ENCODE results near the gene SLC4A7. TPM values are rescaled to one million over a fixed set of nuclear protein-coding genes. Genes with fewer than 3 reads are reported as not detected.

Gene SLC4A7
- polyA plus RNA-seq, 1 donor (not counting 4 experiments of a cell fraction or from before 2014, with no cell fraction given): 28.5 TPM

GRCh38 chr3:27325419-27325818 lies 158.8 kb downstream of the SLC4A7 start:
- peaks cover 3% of the 10 kb centered on the region for H3K4me1 ChIP-seq (ENCODE audit: control insufficient read depth, extremely low read depth, insufficient read depth, low read length)
- no peaks in the 10 kb centered on the region for H4K20me1 ChIP-seq (ENCODE audit: control insufficient read depth, extremely low read depth, insufficient read depth, low read length)
- H3K4me3 ChIP-seq (ENCODE audit: control insufficient read depth in 2 of 3, extremely low read depth in 1 of 3, insufficient read depth in 2 of 3, low read depth in 1 of 3, low read length in 3 of 3): no peak overlapping the region
- DNase-seq (ENCODE audit: low read depth, low spot score) (no peak), FAIRE-seq (no peak)
- H2AFZ ChIP-seq (ENCODE audit: control insufficient read depth, low read length): no peak overlapping the region
- no peaks in the 10 kb centered on the region for H3K9me3 ChIP-seq (ENCODE audit: control insufficient read depth, low read depth, low read length)
- dilution Hi-C loops (cut with MboI; ENCODE audit: extremely low pct_ligation_motif_present, low sequenced_read_pairs): no loop called here
- no peak overlapping the region for H3K4me2 ChIP-seq (ENCODE audit: control insufficient read depth, extremely low read depth, insufficient read depth, low read depth, low read length)
- H3K36me3 ChIP-seq (ENCODE audit: control insufficient read depth in 2 of 2, extremely low read depth in 1 of 2, insufficient read depth in 2 of 2, low read length in 2 of 2): no peaks in the 10 kb centered on the region
- no peak for TF ChIP-seq EZH2 (IDR thresholded peaks at IDR 0.05; ENCODE audit: low read length)
- peak in 2 of 3 experiments; percentile 19 to 36 for TF ChIP-seq CTCF (optimal IDR thresholded peaks at IDR 0.05 in 1 of 3, IDR thresholded peaks at IDR 0.05 in 1 of 3, conservative IDR thresholded peaks at IDR 0.05 in 1 of 3; ENCODE audit: extremely low read depth in 1 of 3, insufficient read depth in 2 of 3, low read length in 3 of 3)
- no peak overlapping the region for H3K27ac ChIP-seq (ENCODE audit: control insufficient read depth, insufficient read depth, low read length)
- no peak overlapping the region for H3K9ac ChIP-seq (ENCODE audit: control insufficient read depth, extremely low read depth, insufficient read depth, low read length)
- no peaks in the 10 kb centered on the region for H3K27me3 ChIP-seq (ENCODE audit: control insufficient read depth, extremely low read depth, insufficient read depth, low read length)
- H3K9me1 ChIP-seq (ENCODE audit: control insufficient read depth, extremely low read depth, insufficient read depth, low read length): no peaks in the 10 kb centered on the region
- no peaks in the 10 kb centered on the region for H3K79me2 ChIP-seq (ENCODE audit: control insufficient read depth, insufficient read depth, low read length)

GRCh38 chr3:27324686-27325085 lies 159.5 kb downstream of the SLC4A7 start:
- no peaks in the 10 kb centered on the region for H3K9me1 ChIP-seq (ENCODE audit: control insufficient read depth, extremely low read depth, insufficient read depth, low read length)
- DNase-seq (ENCODE audit: low read depth, low spot score): no peak
- H3K36me3 ChIP-seq (ENCODE audit: control insufficient read depth in 2 of 2, extremely low read depth in 1 of 2, insufficient read depth in 2 of 2, low read length in 2 of 2): no peaks in the 10 kb centered on the region
- no peak for FAIRE-seq
- H3K4me3 ChIP-seq (ENCODE audit: control insufficient read depth in 2 of 3, extremely low read depth in 1 of 3, insufficient read depth in 2 of 3, low read depth in 1 of 3, low read length in 3 of 3): no peak overlapping the region
- TF ChIP-seq CTCF (optimal IDR thresholded peaks at IDR 0.05 in 1 of 3, IDR thresholded peaks at IDR 0.05 in 1 of 3, conservative IDR thresholded peaks at IDR 0.05 in 1 of 3; ENCODE audit: extremely low read depth in 1 of 3, insufficient read depth in 2 of 3, low read length in 3 of 3) (no peak), EZH2 (IDR thresholded peaks at IDR 0.05; ENCODE audit: low read length) (no peak)
- no peaks in the 10 kb centered on the region for H4K20me1 ChIP-seq (ENCODE audit: control insufficient read depth, extremely low read depth, insufficient read depth, low read length)
- H3K27ac ChIP-seq (ENCODE audit: control insufficient read depth, insufficient read depth, low read length): no peak overlapping the region
- H3K9me3 ChIP-seq (ENCODE audit: control insufficient read depth, low read depth, low read length): no peaks in the 10 kb centered on the region
- no peak overlapping the region for H3K4me2 ChIP-seq (ENCODE audit: control insufficient read depth, extremely low read depth, insufficient read depth, low read depth, low read length)
- dilution Hi-C loops (cut with MboI; ENCODE audit: extremely low pct_ligation_motif_present, low sequenced_read_pairs): no loop called here
- no peaks in the 10 kb centered on the region for H3K79me2 ChIP-seq (ENCODE audit: control insufficient read depth, insufficient read depth, low read length)
- no peaks in the 10 kb centered on the region for H3K27me3 ChIP-seq (ENCODE audit: control insufficient read depth, extremely low read depth, insufficient read depth, low read length)
- H3K4me1 ChIP-seq (ENCODE audit: control insufficient read depth, extremely low read depth, insufficient read depth, low read length): peaks cover 3% of the 10 kb centered on the region
- no peak overlapping the region for H3K9ac ChIP-seq (ENCODE audit: control insufficient read depth, extremely low read depth, insufficient read depth, low read length)
- H2AFZ ChIP-seq (ENCODE audit: control insufficient read depth, low read length): no peak overlapping the region

All from keratinocyte (primary cell).